Breast epithelium (tissue), 3 donors: Measurements from ENCODE around the gene FER.

Experiments used
- POLR2A ChIP-seq: fragments of 450-650 bp; IDR thresholded peaks from one replicate; pipeline ENCODE4 v1.6.1; 2016; ENCODE audit warnings: antibody characterized with exemption, mild to moderate bottlenecking, moderate library complexity
- POLR2AphosphoS5 ChIP-seq, 3 donors: sonication (generic); formaldehyde crosslinking; IDR thresholded peaks; one replicate each; pipeline ENCODE4 v1.6.1; 2017; ENCODE audit warnings: antibody characterized with exemption in 3 of 3
- TF ChIP-seq, protein P1 (sequence below), 3 donors: fragments of 450-650 bp; IDR thresholded peaks; one replicate each; pipeline ENCODE4 v1.5.1; 2016 to 2017; ENCODE audit warnings: antibody characterized with exemption in 3 of 3, mild to moderate bottlenecking in 3 of 3, moderate library complexity in 3 of 3

GRCh38 chr5:109105631-109106267 lies 358.1 kb downstream of the FER start:
- TF ChIP-seq, protein P1, sequence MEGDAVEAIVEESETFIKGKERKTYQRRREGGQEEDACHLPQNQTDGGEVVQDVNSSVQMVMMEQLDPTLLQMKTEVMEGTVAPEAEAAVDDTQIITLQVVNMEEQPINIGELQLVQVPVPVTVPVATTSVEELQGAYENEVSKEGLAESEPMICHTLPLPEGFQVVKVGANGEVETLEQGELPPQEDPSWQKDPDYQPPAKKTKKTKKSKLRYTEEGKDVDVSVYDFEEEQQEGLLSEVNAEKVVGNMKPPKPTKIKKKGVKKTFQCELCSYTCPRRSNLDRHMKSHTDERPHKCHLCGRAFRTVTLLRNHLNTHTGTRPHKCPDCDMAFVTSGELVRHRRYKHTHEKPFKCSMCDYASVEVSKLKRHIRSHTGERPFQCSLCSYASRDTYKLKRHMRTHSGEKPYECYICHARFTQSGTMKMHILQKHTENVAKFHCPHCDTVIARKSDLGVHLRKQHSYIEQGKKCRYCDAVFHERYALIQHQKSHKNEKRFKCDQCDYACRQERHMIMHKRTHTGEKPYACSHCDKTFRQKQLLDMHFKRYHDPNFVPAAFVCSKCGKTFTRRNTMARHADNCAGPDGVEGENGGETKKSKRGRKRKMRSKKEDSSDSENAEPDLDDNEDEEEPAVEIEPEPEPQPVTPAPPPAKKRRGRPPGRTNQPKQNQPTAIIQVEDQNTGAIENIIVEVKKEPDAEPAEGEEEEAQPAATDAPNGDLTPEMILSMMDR (IDR thresholded peaks at IDR 0.05) = no peak
- no peak for TF ChIP-seq POLR2AphosphoS5 (IDR thresholded peaks at IDR 0.05)
- TF ChIP-seq POLR2A = no peak
